ENCODE results near the gene ENTPD2.

GRCh38 chr9:137032858-137033257 is 21.0 kb downstream of the ENTPD2 start:
- TF ChIP-seq, protein P1, sequence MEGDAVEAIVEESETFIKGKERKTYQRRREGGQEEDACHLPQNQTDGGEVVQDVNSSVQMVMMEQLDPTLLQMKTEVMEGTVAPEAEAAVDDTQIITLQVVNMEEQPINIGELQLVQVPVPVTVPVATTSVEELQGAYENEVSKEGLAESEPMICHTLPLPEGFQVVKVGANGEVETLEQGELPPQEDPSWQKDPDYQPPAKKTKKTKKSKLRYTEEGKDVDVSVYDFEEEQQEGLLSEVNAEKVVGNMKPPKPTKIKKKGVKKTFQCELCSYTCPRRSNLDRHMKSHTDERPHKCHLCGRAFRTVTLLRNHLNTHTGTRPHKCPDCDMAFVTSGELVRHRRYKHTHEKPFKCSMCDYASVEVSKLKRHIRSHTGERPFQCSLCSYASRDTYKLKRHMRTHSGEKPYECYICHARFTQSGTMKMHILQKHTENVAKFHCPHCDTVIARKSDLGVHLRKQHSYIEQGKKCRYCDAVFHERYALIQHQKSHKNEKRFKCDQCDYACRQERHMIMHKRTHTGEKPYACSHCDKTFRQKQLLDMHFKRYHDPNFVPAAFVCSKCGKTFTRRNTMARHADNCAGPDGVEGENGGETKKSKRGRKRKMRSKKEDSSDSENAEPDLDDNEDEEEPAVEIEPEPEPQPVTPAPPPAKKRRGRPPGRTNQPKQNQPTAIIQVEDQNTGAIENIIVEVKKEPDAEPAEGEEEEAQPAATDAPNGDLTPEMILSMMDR (IDR thresholded peaks at IDR 0.05) = no peak
- TF ChIP-seq POLR2AphosphoS5 (IDR thresholded peaks at IDR 0.05) = no peak
